ENCODE results near the gene HERC2.

HERC2 gene

GRCh38 chr15:28098360-28098765, 223.6 kb downstream of the HERC2 start:
- Histone ChIP-seq H3K4me1 (peaks cover 0 to 57% (median 44%) of the 10 kb centered on the region in 4 donors), H3K9me3 (no peaks in the 10 kb centered on the region), H3K36me3 (no peaks in the 10 kb centered on the region), H3K27me3 (no peaks in the 10 kb centered on the region), H3K4me3 (peak overlapping the region; percentile 41 to 52), H3K27ac (peak overlapping the region; percentile 75 to 96)
- DNase-seq = no peak
- TF ChIP-seq CTCF (IDR thresholded peaks at IDR 0.05) = no peak
- intact Hi-C loops (cut with DNase I; ENCODE audit: low total_unique reads) = no loop called here

- H3K4me1 ChIP-seq = peaks cover 0 to 57% (median 44%) of the 10 kb centered on the region in 4 donors
- H3K36me3 ChIP-seq = no peaks in the 10 kb centered on the region
- peak overlapping the region; percentile 87 to 96 for H3K27ac ChIP-seq
- H3K4me3 ChIP-seq = peak overlapping the region; percentile 52 to 58
- no peaks in the 10 kb centered on the region for H3K27me3 ChIP-seq
- TF ChIP-seq CTCF (IDR thresholded peaks at IDR 0.05) = no peak
- H3K9me3 ChIP-seq = no peaks in the 10 kb centered on the region
- intact Hi-C loops (cut with DNase I; ENCODE audit: low total_unique reads) = no loop called here
- peak in 1 of 2 donors; percentile 45 for DNase-seq
Observed at GRCh38 chr15:28097656-28098359, 224.2 kb downstream of the HERC2 start.

- peak overlapping the region; percentile 87 to 96 for H3K27ac ChIP-seq
Observed at GRCh38 chr15:28096670-28097431, 225.1 kb downstream of the HERC2 start.

GRCh38 chr15:28096411-28096669, 225.6 kb downstream of the HERC2 start:
- H3K4me3 ChIP-seq = peak overlapping the region; percentile 52 to 58
- intact Hi-C loops (cut with DNase I; ENCODE audit: low total_unique reads) = no loop called here
- peak overlapping the region; percentile 87 to 96 for H3K27ac ChIP-seq
- H3K36me3 ChIP-seq = peaks cover 0 to 4% (median 0%) of the 10 kb centered on the region in 3 donors
- peaks cover 0 to 57% (median 44%) of the 10 kb centered on the region in 4 donors for H3K4me1 ChIP-seq
- no peak for TF ChIP-seq CTCF (IDR thresholded peaks at IDR 0.05)
- H3K27me3 ChIP-seq = no peaks in the 10 kb centered on the region
- H3K9me3 ChIP-seq = peaks cover 0 to 5% (median 5%) of the 10 kb centered on the region in 3 donors
- no peak for DNase-seq

More at GRCh38 chr15:28096670-28097431, 225.1 kb downstream of the HERC2 start:
- no peaks in the 10 kb centered on the region for H3K9me3 ChIP-seq
- no peaks in the 10 kb centered on the region for H3K27me3 ChIP-seq
- H3K36me3 ChIP-seq = no peaks in the 10 kb centered on the region
- peak; percentile 18 to 69 for DNase-seq
- intact Hi-C loops (cut with DNase I; ENCODE audit: low total_unique reads) = no loop called here
- no peak for TF ChIP-seq CTCF (IDR thresholded peaks at IDR 0.05)
- peak overlapping the region; percentile 52 to 58 for H3K4me3 ChIP-seq
- peaks cover 0 to 57% (median 44%) of the 10 kb centered on the region in 4 donors for H3K4me1 ChIP-seq

GRCh38 chr15:28094732-28095521, 227.1 kb downstream of the HERC2 start:
- peaks cover 0 to 11% (median 5%) of the 10 kb centered on the region in 3 donors for H3K9me3 ChIP-seq
- TF ChIP-seq CTCF (IDR thresholded peaks at IDR 0.05) = no peak
- no peaks in the 10 kb centered on the region for H3K27me3 ChIP-seq
- H3K4me3 ChIP-seq = peak overlapping the region; percentile 52 to 58
- intact Hi-C loops (cut with DNase I; ENCODE audit: low total_unique reads) = no loop called here
- H3K4me1 ChIP-seq = peaks cover 0 to 55% (median 44%) of the 10 kb centered on the region in 4 donors
- peak in 1 of 2 donors; percentile 85 for DNase-seq
- H3K27ac ChIP-seq = peak overlapping the region; percentile 87 to 96
- peaks cover 0 to 4% (median 0%) of the 10 kb centered on the region in 3 donors for H3K36me3 ChIP-seq

Data from tibial artery (tissue), 4 donors.